Activated naive CD4-positive, alpha-beta T cell treated with anti-CD3 and anti-CD28 coated beads, Interleukin-2, amount 50 U/mL, for 24 hours (primary cell): ENCODE measurements around the gene PPP1R27.

Source experiments
- H3K27ac Mint-ChIP-seq: one replicate; pipeline ENCODE4 v1.8.0; 2021; ENCODE audit warnings: mild to moderate bottlenecking, mixed read lengths
- H3K27me3 Mint-ChIP-seq: one replicate; pipeline ENCODE4 v1.8.0; 2021; ENCODE audit warnings: mixed read lengths
- H3K36me3 Mint-ChIP-seq: one replicate; pipeline ENCODE4 v1.8.0; 2021; ENCODE audit warnings: mixed read lengths
- H3K4me1 Mint-ChIP-seq: one replicate; pipeline ENCODE4 v1.8.0; 2021; ENCODE audit warnings: mixed read lengths
- H3K4me3 Mint-ChIP-seq: one replicate; pipeline ENCODE4 v1.8.0; 2021; ENCODE audit warnings: mild to moderate bottlenecking, mixed read lengths
- H3K9me3 Mint-ChIP-seq: one replicate; pipeline ENCODE4 v1.8.0; 2021; ENCODE audit warnings: mixed read lengths

PPP1R27 gene

DNA sequence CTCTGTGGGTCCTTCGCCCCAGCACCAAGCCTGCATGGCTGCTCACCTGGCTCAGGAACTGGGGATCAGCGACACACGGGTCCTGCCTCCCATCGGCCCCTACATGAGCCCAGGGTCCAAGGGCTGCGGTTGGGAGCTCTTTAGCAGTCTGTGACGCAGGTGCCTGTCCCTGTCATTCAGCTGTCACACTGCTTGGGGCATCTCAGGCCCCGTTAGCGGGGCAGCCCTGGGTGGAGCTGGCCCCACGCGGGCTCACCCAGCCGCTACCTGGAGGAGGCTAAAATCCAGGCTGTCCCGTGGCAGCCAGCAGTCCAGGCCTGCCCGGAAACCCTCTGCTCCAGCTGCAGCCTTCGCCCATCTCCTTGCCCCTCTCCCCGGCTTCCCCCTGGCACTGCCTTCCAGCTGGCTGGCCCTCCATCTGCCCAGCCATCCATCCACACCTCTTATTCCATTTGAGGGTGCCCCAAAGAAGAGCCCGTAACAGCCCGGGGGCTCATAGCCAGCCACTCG lies 27.6 kb downstream of the PPP1R27 start:
- H3K9me3 Mint-ChIP-seq = no peaks in the 10 kb centered on the region
- H3K4me3 Mint-ChIP-seq = no peak overlapping the region
- peaks cover 24% of the 10 kb centered on the region for H3K27me3 Mint-ChIP-seq
- H3K36me3 Mint-ChIP-seq = no peaks in the 10 kb centered on the region
- H3K4me1 Mint-ChIP-seq = no peaks in the 10 kb centered on the region
- H3K27ac Mint-ChIP-seq = no peak overlapping the region

DNA sequence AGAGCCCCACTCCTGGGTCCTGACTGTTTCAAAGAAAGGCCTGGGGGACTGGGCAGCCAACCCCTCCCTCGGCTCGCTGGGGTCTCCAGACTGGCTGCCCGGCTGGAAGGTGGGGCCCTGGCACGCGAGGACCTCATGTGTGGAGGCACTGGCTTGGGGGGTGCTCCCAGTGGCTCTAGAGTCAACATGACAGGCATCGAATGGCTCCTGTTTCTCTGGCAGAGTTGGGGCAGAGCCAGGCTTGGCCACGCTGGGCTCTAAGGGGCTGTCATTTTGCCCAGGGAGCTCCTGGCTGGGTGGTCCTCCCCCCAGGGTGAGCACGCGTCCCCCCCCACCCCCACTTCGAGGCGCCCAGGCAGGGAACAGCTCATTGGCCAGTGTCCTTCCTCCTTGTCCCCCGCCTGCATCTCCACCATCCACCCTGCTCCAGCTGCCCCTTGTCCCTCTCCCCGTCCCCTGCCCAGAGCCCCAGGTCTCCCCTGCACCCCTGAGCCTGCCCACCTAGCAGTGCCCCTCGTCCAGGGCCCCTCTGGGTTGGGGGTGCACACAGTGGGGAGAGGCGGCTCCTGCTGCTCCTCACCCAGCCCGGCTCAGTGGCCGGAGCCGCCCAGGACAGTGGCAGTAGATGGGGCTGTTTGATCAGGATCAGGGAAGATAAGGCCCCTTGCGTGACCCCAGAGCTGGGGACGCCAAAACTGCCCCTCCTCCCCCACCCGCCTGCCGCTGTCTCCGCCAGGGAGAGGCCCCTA lies 28.2 kb downstream of the PPP1R27 start:
- no peaks in the 10 kb centered on the region for H3K9me3 Mint-ChIP-seq
- no peaks in the 10 kb centered on the region for H3K4me1 Mint-ChIP-seq
- no peaks in the 10 kb centered on the region for H3K36me3 Mint-ChIP-seq
- peaks cover 25% of the 10 kb centered on the region for H3K27me3 Mint-ChIP-seq
- H3K4me3 Mint-ChIP-seq = no peak overlapping the region
- H3K27ac Mint-ChIP-seq = no peak overlapping the region

DNA sequence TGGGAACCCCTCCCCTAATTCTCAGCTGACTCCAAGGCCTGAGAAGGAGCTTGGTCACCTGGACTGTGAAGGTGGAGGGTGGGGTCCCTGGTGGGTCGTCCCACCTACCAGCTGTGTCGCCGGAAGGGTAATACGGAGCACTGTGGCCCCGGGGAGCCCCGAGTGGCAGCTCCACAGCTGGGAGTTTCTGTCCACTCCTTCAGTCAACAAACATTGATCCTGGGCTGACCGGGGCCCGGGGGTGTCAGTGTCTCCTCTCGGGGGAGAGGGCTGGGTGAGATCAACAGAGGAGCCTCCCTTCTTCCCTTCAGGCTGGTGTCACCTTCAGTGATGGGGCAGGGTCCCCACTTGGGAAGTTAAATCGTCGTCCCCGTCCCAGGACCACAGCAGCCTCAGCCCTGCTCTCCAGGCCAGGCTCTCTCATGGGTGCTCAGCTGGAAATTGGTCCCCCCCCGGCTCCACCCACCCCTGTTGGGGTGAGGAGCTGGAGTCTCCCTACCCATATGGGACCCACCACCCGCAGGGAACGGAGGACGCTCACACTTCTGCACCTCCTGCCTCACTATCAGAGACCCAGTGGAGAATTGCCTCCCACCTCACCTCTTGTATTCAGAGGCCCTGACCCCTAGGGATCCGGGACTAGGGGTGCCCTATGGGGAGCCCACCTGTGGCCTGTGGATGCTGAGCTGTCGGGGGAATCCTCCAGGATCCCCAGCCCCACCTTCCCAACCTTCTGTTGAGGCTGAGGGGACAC lies 29.0 kb downstream of the PPP1R27 start:
- Mint-ChIP-seq H3K4me1 (no peaks in the 10 kb centered on the region), H3K36me3 (no peaks in the 10 kb centered on the region), H3K9me3 (no peaks in the 10 kb centered on the region), H3K27ac (no peak overlapping the region), H3K27me3 (peaks cover 28% of the 10 kb centered on the region), H3K4me3 (no peak overlapping the region)

DNA sequence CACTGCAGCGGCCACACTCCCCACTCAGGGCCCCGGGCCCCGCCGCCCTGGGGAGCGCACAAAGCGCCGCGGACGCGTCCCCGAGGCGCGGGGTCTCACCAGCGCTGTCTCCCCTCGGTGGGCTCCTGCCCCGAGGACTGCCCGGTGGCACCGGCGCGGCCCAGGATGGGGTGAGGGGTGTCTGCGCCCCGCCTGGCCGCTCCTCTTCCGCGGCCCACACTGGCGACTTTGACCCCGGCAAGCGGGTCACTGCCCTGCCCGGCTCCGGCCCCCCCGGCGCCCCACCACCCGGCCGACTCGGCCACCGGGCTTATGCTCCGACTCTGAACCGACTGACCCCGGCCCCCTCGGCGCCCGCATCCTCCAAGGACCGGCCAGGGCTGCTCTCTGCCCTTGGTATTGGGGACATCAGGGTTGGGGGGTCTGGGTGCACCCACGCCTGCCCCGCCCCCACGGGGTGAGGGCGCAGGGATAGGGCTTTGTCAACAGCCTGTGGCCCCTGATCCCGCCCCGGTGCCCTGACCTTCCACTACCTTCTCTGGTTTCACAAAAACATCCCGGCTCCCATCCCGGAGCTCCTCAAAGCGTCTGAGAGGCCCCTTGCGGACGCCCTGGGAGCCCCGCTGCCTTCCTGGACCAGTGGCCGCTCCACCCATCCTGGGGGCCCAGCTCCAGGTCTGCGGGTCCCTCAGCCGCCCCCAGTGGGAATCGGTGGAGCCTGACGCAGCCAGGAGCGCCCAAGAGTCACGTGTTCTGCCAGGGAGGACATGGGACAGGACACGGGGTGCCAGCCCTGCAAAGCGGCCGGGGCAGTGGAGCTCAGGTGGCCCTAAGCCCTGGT lies 30.1 kb downstream of the PPP1R27 start:
- Mint-ChIP-seq H3K4me3 (no peak overlapping the region), H3K27ac (no peak overlapping the region), H3K9me3 (no peaks in the 10 kb centered on the region), H3K36me3 (no peaks in the 10 kb centered on the region), H3K27me3 (peaks cover 25% of the 10 kb centered on the region), H3K4me1 (no peaks in the 10 kb centered on the region)

DNA sequence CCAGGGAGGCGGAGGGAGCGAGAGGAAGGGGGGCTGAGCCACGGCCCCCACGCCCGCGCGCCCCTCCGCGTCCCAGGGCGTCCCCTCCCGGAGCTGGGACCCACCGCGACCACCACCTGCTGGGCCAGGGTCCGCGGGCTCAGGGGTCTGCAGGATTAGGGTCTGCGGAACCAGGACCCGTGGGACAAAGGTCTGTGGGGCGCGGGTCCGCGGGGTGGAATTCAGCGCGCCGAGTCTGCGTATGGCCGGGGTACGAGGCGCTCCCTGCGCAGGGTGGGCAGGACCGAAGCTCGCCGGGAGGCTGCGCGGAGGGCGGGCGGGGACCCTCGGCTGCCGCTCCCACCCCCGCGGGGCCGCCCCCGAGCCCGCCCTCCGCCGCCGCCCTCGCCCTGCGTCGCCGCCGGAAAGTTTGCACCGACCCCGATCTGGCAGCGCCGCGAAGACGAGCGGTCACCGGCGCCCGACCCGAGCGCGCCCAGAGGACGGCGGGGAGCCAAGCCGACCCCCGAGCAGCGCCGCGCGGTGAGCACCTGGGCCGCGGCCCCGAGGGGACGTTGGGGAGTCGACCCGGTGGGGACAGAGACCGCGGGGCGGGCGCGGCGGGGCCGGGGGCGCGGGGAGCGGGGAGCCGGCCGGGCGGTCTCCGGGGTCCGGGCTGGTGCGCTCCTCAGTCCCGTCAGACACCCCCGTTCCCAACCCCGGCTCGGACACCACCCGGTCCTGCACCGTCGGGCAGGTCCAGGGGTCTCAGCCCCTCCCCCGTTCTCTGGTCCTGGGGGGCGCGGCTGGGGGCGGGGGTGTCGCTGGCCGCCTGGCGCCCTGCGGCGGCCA lies 30.9 kb downstream of the PPP1R27 start, which contains the start of gene GCGR:
Gene GCGR, plus strand, starts transcription at position 423 of the 831 bp plus-strand sequence. CDS start 4,869 bp downstream, outside the sequence.
- H3K27me3 Mint-ChIP-seq = peaks cover 19% of the 10 kb centered on the region
- H3K4me3 Mint-ChIP-seq = peak within 1 kb of the TSS; percentile 26
- no peaks in the 10 kb centered on the region for H3K9me3 Mint-ChIP-seq
- H3K27ac Mint-ChIP-seq = no peak within 1 kb of the TSS
- H3K4me1 Mint-ChIP-seq = no peaks in the 10 kb centered on the region
- H3K36me3 Mint-ChIP-seq = no peaks in the 10 kb centered on the region

DNA sequence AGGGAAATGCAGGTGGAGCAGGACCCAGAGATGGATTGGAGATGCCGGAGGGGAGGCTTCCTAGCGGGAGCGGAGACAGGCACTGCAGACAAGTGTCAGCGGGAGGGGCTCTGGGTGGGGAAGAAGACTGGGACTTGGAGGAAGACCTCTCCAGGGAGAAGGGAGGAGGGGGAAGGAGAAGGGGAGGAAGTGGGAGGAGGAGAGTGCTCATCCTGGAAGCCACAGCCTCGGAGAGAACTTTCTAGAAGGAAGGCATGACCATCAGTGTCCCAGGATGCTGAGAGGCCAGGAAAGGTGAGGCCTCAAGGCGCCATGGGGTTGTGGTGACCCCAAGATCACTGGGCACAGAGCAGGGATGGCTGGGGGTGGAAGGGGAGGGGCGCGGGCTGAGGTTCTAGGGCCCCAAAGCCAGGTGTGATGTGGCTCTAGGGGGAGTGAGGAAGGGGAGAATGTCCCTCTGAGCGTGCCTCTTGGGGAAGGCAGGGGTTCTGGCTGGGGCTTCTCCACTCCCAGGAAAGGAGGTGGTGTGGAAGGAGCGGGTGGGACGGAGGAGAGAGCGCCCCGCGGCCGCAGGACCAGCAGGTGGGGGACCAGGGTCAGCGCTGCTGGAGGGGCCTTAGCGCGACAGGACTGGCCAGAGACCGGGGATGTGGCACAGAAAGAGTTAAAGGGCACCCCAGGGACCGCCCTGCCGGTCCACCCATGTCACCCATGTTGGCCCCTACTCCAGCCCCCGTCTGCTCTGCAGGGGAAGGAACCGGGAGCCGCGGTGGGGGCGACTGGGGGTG lies 31.8 kb downstream of the PPP1R27 start:
- H3K4me3 Mint-ChIP-seq = peak overlapping the region; percentile 26
- H3K27me3 Mint-ChIP-seq = peaks cover 19% of the 10 kb centered on the region
- no peaks in the 10 kb centered on the region for H3K4me1 Mint-ChIP-seq
- no peaks in the 10 kb centered on the region for H3K9me3 Mint-ChIP-seq
- no peak overlapping the region for H3K27ac Mint-ChIP-seq
- no peaks in the 10 kb centered on the region for H3K36me3 Mint-ChIP-seq

DNA sequence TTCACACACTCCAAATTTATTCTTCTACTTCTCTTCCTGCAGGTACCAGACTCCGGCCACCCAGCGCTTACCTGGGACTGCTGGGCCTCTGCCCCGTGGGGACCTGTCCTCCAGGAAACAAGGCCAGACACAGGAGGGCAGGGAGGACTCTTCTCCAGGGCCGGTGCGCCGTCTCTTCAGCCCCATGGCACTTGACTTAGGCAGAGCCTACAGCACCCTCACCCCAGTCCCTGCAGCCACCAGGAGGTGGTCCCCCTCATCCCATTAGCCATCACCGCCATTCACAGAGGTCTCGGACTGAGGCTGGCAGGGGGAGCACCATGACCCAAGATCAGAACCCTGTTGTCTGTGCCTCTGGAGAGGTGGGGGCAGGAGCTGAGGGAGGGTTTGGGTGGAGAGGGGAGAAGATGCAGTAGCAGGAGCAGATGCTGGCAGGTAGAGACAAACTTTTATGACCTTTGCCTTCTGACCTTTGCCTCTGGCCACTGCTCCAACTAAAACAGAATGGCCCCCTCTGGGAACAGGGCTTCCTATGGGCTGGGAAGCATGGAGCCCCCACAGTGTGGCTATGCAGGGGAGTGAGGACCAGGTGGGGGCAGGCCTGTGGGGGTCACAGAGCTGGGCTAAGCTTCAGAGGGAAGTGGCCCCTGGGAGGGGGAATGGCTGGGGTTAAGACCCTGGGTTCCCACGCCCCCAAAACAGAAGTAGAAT lies 32.6 kb downstream of the PPP1R27 start:
- Mint-ChIP-seq H3K4me3 (no peak overlapping the region), H3K27ac (no peak overlapping the region)

DNA sequence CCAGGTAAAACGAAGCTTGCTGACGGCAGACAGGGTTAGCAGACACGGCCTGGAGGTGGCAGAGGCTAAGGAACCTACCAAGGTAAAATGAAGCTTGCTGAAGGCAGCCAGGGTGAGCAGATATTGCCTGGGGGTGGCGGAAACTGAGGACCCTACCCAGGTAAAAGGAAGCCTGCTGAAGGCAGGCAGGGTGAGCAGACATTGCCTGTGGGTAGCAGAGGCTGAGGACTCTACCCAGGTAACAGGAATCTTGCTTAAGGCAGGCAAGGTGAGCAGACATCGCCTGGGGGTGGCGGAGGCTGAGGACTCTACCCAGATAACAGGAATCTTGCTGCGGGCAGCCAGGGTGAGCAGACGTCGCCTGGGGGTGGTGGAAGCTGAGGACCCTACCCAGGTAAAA lies 33.5 kb downstream of the PPP1R27 start:
- peaks cover 17% of the 10 kb centered on the region for H3K27me3 Mint-ChIP-seq
- H3K4me3 Mint-ChIP-seq = no peak overlapping the region
- no peak overlapping the region for H3K27ac Mint-ChIP-seq
- H3K9me3 Mint-ChIP-seq = no peaks in the 10 kb centered on the region
- H3K36me3 Mint-ChIP-seq = no peaks in the 10 kb centered on the region
- no peaks in the 10 kb centered on the region for H3K4me1 Mint-ChIP-seq

More for the DNA sequence above, 32.6 kb downstream of the PPP1R27 start:
- Mint-ChIP-seq H3K9me3 (no peaks in the 10 kb centered on the region), H3K4me1 (no peaks in the 10 kb centered on the region), H3K27me3 (peaks cover 17% of the 10 kb centered on the region), H3K36me3 (no peaks in the 10 kb centered on the region)

DNA sequence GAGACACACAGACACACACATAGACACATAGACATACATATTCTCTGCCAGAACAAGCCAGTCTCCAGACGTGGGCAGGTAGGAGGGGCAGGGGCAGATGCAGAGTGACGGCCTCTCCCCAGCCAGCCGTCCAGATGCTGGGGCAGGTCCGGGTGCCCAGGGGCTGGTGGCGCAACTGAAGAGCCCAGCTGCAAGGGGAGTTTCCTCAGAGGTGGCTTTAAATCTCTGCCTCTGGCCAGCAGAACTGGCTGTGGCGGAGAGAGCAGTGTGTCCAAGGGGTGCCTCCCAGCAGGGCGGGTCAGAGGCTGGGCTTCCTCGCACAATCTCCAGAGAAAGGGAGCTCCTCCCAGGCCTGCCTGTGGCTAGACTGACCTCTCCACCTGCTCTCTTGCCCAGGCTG lies 40.3 kb downstream of the PPP1R27 start:
- H3K36me3 Mint-ChIP-seq = no peaks in the 10 kb centered on the region
- no peak overlapping the region for H3K4me3 Mint-ChIP-seq
- H3K27ac Mint-ChIP-seq = no peak overlapping the region

DNA sequence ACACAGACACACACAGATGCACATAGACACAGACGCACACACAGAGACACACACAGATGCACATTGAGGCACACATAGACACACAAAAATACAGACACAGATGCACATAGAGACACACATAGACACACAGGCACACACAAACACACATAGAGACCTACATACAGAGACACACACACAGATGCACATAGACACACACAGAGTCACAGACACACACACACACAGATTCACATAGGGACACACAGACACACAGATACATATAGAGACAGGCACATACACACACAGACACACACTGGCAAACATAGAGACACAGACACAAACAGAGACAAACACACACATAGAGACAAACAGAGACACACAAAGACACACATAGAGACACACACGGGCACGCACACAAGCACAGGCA lies 40.8 kb downstream of the PPP1R27 start:
- H3K4me1 Mint-ChIP-seq = no peaks in the 10 kb centered on the region
- H3K9me3 Mint-ChIP-seq = no peaks in the 10 kb centered on the region
- no peaks in the 10 kb centered on the region for H3K27me3 Mint-ChIP-seq
- no peak overlapping the region for H3K4me3 Mint-ChIP-seq
- no peaks in the 10 kb centered on the region for H3K36me3 Mint-ChIP-seq
- no peak overlapping the region for H3K27ac Mint-ChIP-seq

More for the DNA sequence above, 40.3 kb downstream of the PPP1R27 start:
- Mint-ChIP-seq H3K4me1 (no peaks in the 10 kb centered on the region), H3K9me3 (no peaks in the 10 kb centered on the region), H3K27me3 (no peaks in the 10 kb centered on the region)

DNA sequence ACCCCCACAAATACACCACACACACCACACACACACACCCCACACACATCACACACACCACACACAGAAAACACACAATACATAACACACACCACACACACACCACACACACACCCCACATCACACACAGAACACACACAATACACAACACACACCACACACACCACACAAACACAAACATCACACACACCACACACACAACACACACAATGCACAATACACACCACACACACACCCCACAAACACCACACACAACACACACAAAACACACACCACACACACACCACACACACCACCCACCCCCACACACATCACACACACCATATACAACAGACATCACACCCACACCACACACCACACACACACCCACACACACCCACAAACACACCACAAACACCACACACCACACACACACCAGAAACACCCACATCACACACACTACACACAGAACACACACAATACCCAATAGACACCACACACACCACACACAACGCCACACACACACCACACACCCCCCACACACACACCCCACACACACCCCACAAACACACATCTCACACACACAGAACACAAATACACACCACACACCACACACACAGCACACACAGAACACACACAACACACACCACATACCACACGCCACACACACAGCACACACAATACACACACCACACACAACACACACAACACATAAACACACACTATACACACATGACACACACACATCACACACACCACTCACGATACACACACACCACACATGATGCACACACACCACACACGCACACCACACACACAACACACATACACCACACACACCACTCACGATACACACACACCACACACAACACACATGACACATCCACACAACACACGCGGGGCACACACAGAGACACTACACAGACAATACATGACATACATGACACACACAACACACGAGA lies 41.9 kb downstream of the PPP1R27 start:
- H3K27ac Mint-ChIP-seq = no peak overlapping the region
- no peaks in the 10 kb centered on the region for H3K9me3 Mint-ChIP-seq
- no peak overlapping the region for H3K4me3 Mint-ChIP-seq
- no peaks in the 10 kb centered on the region for H3K27me3 Mint-ChIP-seq
- no peaks in the 10 kb centered on the region for H3K36me3 Mint-ChIP-seq
- H3K4me1 Mint-ChIP-seq = no peaks in the 10 kb centered on the region
